HG02943 (cell line): ENCODE measurements around the gene PRDM2.

ENCODE experiments used
- ATAC-seq: cut with Tn5 transposase; IDR thresholded peaks from one replicate; pipeline ENCODE4 v1.9.1; 2021; ENCODE audit warnings: mild to moderate bottlenecking, low read depth, moderate library complexity; ENCODE audit not compliant: unreplicated experiment

The PRDM2 gene

GRCh38 chr1:13809461-13810159 is 109.6 kb downstream of the PRDM2 start:
- no peak for ATAC-seq

GRCh38 chr1:13812456-13813397 is 112.7 kb downstream of the PRDM2 start:
- ATAC-seq = no peak

GRCh38 chr1:13813398-13814012 is 113.5 kb downstream of the PRDM2 start:
- no peak for ATAC-seq

GRCh38 chr1:13814131-13814530 is 114.1 kb downstream of the PRDM2 start:
- no peak for ATAC-seq

GRCh38 chr1:13816016-13816760 is 116.2 kb downstream of the PRDM2 start:
- no peak for ATAC-seq

GRCh38 chr1:13817906-13818305 is 117.9 kb downstream of the PRDM2 start:
- no peak for ATAC-seq

- ATAC-seq = no peak
Observed at GRCh38 chr1:13818926-13819325, 118.9 kb downstream of the PRDM2 start.

- ATAC-seq = no peak
Observed at GRCh38 chr1:13819642-13820041, 119.7 kb downstream of the PRDM2 start.

GRCh38 chr1:13820055-13820454 is 120.1 kb downstream of the PRDM2 start:
- ATAC-seq = no peak

GRCh38 chr1:13820456-13820855 is 120.5 kb downstream of the PRDM2 start:
- ATAC-seq = no peak

- no peak for ATAC-seq
Observed at GRCh38 chr1:13823126-13823880, 123.3 kb downstream of the PRDM2 start.

GRCh38 chr1:13823936-13824335 is 123.9 kb downstream of the PRDM2 start:
- no peak for ATAC-seq

GRCh38 chr1:13824626-13825025 is 124.6 kb downstream of the PRDM2 start:
- no peak for ATAC-seq

- no peak for ATAC-seq
Observed at GRCh38 chr1:13825033-13825432, 125.0 kb downstream of the PRDM2 start.

GRCh38 chr1:13826009-13826408 is 126.0 kb downstream of the PRDM2 start:
- no peak for ATAC-seq

GRCh38 chr1:13826591-13826990 is 126.6 kb downstream of the PRDM2 start:
- no peak for ATAC-seq

GRCh38 chr1:13828454-13829151 is 128.6 kb downstream of the PRDM2 start:
- ATAC-seq = no peak

- ATAC-seq = no peak
Observed at GRCh38 chr1:13829152-13829769, 129.3 kb downstream of the PRDM2 start.

GRCh38 chr1:13830170-13830569 is 130.2 kb downstream of the PRDM2 start:
- no peak for ATAC-seq
